Right hindlimb (tissue), 1 donor: ENCODE measurements around the gene NKD1.
"Not testable (repeated sequence)": the region's sequence is repeated elsewhere in the genome, so short reads cannot be mapped to it uniquely, and the experiment has no call there.

Experiments used
- DNase-seq: peaks from one replicate; pipeline ENCODE4 v3.0.0-alpha.2; 2018

The NKD1 gene

DNA sequence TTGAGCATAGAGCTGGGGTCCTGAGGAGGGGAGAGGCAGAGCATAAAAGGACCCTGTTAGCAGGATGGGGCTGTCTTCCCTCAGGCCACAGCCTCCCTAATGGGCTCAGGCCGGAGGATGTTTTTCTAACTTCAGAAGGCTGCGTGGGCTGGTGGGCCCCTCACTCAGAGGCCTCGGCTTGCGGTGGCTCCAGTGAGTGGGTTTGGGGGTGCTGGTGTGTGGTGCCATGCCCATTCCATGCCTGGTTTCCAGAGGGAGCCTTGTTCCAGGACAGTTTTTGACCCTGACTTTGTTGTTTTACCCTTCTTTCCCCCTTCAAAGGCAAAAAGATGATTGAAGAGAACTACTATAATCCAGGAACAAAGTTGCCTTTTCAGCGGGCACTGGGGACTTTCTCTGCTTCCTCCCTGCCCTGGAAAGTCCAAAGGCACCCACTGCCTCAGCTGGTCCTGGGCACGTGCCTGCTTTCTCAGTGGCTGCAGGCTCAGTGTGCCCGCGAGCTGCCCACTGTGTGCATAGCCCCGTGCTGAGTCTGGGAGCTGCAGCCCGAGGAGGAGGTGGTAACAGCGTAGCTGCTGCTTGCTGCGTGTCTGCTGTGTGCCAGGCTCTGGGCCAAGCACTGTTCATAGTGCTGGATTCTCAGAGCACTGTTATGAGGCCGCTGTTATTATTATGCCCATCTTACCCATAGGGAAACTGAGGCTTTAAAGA lies 11.8 kb downstream of the NKD1 start:
- no peak for DNase-seq

DNA sequence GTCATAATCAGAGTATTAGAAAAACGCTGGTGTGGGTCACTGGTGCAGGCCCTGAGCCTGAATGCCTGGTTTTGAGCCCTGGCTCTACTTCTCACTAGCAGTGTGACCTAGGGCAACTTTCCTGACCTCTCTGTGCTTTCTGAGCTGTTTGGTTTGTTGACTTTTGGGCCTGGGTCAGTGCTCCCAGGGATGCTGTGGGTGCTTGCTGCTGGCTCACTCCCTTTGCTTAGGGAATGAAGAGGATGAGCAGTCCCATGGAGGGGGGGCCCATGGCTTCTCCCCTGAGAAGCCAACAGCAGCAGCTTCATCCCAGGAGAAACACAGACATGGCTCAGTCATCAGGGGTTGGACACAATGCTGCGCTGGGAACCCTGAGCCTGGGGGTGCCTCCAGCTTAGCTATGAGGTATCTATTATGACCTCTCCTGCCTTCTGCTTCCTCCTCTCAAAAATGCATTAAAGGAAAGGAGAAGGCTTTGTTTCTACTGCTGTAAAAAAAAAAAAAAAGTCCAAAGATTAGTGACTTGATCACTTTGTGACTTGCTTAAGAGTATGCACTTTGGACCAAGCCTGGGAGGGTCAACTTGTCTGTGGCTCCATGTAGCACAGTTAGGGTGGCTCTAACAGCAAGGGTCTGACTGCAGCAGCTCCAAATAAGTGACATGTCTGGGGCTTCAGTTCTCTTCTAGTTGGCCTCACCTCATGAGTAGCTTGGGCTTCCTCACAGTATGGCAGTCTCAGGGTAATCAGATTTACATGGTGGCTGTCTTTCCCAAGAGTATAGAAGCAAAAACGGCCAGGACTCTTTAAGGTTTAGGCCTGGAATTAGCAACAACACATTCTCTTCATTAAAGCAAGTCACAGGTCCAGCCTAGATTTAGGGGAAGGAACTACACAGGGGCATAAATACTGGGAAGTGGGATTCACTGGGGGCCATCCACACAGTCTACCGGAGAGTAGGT lies 13.0 kb downstream of the NKD1 start:
- no peak for DNase-seq

DNA sequence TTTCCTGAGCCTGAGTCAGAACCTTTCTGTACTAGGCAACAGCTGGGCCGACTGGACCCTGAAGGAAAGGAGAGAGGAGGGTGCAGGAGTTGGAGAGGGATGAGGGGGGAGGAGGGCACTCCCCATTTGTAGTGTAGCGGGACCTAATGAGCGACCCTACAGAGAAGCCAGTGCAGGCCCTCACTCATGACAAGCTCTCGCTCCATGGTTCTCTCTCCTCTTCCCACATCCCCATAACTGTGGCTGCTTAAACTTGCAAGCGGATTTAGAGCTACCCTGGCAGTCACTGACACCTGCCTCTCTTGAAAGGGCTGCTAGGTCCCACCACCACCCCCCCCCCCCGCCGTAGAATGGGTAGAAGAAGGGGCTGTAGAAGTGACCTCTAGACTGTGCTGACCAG lies 14.5 kb downstream of the NKD1 start:
- DNase-seq, result no peak

DNA sequence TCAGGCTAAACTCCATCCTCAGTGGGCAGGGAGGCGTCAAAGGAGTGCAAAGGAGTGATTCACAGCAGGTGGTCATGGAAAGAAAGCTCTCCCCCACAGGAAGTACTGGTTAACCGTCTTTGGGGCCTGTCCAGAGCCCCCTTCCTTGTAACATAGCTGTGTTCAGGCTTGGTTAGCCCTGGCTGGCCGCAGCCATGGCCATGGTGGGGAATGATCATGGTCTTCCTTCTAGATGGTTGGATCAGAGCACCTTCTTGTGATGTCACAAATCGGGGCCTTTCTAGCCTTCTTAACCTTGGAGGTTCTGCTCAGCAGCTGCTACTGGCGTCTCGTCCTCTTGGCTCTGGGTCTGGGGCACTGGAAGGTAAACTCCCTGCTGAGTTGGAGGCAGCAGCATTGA lies 15.8 kb downstream of the NKD1 start:
- no peak for DNase-seq

DNA sequence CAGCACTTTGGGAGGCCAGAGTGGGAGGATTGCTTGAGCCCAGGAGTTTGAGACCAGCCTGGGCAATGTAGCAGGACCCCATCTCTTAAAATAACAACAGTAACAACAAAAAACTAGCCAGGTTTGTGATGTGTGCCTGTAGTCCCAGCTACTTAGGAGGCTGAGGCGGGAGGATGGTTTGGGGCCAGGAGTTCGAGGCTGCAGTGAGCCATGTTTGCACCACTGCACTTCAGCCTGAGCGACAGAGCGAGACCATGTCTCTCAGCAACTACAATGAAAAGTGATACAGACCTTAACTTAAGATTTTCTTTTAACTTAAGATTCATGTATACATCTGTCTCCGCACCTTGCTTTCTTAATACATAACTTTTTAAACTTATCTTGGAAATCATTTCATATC lies 17.2 kb downstream of the NKD1 start:
- DNase-seq, result no peak

DNA sequence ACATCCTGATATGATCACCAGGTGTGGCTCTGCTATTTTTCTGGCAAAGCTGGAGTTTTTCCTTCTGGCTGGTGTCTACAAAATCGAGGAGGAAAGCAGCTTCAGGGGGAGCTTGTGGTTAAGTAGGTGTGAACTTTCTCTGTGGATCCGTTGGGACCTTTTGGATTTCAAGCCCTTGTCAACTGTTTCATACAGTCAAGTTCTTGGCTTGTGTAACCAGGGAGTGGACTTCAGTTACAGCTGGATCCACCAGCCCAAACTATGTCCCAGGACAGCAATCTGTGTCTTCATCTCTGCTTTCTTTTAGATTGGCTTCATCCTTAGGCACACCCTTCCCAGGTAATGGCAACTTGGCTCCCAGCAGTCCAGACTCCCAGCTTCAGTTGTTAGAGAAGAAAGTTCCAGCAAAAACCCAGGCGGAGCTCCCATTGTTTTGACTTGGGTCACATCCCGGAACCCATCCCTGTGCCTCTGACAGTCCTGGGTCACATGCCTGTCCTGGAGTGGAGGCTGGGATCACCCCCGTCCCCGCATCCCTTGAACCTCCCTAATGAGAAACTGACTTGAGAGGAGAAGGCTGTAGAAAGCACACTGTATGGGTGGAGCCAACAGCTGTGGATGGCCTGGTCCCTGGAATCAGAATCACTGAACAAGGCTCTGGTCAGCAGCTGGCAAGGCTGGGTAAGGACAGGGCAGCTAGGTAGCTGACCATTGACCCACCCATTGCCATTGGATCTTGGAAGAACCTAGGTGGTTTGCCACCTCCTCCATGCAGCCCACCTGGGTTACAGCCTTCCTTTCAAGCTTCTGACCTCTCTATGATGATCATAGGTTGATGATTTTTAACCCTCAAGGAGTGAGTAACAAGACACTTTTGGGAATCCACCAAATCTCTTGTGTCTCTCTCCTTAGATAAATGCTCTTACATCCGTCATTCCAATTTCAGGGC lies 18.1 kb downstream of the NKD1 start:
- DNase-seq, result no peak

DNA sequence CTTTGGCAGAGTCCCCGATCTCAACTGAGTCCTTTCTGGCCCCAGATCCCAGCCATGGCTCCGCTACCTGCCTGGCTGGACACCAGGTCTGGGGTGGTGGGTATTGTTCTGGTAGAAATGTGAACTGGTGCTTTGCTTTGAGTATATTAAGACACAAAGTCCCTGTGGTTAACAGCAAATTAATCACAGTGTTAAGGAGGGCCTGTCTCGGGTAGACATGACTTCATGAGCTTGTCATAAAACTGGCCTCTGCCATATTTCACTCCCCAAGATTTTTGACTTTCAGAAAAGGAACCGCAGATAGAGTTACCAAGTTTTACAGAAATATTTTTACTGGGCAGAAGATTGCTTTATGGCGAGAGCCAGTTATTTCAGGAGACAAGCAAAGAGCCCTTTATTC lies 19.5 kb downstream of the NKD1 start:
- no peak for DNase-seq

DNA sequence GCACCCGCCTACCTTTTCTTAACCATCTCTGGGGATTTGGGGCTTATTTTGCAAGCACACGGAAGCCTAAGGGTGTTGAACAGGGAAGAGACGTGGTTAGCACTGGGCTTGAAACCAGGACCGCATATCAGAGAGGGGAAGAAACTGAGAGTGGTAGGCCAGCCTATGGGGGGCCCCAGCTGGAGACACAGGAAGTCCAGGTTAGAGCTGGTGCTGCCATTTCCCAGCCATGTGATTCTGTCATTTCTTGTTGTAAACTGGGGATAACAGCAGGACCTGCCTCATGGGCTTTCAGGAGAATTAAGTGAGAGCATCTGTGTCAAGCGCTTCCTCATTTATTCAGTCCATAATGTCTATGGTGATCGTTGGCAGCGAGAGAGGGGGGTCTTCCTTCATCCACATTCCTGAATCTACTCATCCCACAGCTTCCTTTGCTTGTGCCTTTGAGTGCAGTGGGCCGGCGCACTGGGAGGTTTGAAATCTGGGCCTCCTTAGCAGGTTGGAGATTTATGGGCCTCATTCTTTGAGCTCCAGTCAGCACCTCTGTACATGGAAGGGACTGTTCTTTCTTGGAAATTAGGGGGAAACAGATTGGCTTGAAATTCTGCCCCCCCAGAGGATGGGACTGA lies 20.1 kb downstream of the NKD1 start:
- no peak for DNase-seq

DNA sequence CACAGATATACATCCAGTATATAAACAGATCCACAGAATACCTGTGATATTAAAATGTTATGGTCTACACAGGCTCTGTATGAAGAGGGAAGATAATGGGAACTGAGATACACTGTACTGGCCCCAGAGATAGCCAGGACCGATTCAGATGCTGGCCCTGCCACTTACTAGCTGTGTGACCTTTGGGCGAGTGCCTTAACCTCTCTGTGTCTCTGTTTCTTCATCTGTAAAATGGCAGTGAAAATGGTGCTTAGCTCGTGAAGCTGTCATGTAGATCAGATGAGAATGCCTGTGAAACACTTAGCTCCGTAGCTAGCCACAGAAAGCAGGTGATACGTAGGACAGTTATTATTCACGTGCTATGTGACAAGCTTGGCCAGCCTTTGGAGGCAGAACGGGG lies 22.2 kb downstream of the NKD1 start:
- DNase-seq, result no peak

DNA sequence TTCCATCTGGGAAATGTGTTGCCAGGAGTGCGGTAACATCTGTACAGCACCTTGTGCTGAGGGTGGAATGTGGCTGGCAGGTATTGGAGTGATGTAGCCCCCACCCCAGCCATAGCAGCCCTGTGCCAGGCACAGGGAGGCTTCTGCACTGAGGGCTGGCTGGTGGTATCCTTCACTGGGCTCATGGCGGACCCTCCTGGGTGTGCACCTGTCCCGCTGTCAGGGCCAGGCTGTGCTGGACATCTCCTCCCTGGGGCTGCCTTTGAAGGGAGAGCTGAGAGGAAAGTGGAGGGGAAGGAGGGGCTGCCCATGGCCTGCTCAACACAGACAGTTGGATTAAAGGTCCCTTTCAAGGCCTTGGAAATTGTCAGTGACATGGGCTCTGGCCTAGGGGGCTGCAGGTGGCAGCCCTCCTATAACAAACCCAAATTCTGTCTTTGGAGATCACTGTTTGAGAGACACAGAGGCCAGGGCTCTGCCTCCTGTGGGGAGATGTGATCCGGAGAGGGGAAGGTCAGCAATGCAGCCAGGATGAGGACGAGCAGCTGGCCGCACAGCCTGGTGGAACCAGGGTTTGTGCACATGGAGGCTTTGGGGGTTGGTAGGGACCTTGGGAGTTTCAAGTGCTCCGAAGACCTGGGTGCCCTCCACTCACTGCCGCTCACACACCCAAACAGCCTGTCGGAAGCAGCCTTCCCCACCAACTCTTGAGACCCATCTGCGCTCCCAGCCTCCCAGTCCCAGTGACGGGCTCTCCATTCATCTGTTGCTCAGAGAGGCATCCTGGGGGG lies 22.8 kb downstream of the NKD1 start:
- no peak for DNase-seq

DNA sequence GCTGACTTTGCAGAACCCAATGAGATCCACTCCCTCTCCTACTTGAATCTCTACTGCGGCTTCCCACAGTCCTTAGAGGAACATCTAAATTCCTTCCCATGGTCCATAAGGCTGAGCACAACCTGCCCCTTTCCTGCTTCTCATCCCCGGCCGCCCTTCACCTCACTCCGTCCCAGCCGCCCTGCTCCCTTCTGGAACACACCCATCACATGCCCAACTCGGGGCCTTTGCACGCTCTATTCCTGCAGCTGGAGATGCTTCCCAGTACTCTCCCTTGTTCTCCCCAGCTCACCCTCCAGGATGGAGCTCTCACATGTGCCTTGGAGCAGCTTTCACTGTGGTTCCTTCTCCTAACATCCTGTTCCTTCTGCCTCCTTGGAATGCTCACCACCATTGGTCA lies 23.6 kb downstream of the NKD1 start:
- DNase-seq, result no peak

DNA sequence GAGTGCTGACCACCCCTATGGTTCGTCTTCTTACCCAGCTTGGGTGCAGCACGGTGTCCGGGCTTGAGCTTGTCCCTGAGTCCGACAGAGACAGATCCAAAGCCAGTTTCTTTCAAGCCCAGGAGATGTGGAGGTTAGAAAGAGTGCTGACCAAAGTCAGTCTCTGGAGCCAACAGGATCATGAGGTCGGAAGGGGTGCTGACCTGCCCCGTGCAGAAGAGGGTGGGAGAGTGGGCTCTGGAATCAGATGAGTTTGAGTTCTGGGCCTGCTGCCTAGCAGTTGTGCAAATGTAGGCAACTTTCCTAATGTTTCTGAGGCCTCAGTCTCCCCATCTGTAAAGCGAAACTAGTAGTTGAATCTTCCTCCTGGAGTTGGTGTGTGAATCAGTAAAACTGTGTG lies 24.5 kb downstream of the NKD1 start:
- no peak for DNase-seq

DNA sequence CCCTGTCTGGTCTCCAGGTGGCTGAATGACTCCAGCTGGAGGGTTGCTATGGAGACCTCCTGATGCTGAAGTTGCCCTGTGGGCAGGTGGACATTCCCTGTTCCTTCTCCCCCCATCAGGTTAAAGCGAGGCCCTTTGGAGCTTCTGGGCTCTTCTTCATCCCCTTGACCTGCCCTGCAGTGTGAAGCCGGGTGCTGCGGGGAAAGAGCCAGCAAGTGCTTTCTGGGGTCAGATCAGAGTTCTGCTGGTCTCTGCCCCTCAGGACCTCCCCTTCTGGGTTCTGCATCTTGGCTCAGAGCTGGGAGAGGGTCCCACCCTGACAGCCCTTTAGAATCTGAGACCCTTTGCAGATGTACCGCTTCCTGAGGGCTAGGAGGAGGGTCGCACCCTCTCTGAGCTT lies 25.1 kb downstream of the NKD1 start:
- DNase-seq, result no peak

DNA sequence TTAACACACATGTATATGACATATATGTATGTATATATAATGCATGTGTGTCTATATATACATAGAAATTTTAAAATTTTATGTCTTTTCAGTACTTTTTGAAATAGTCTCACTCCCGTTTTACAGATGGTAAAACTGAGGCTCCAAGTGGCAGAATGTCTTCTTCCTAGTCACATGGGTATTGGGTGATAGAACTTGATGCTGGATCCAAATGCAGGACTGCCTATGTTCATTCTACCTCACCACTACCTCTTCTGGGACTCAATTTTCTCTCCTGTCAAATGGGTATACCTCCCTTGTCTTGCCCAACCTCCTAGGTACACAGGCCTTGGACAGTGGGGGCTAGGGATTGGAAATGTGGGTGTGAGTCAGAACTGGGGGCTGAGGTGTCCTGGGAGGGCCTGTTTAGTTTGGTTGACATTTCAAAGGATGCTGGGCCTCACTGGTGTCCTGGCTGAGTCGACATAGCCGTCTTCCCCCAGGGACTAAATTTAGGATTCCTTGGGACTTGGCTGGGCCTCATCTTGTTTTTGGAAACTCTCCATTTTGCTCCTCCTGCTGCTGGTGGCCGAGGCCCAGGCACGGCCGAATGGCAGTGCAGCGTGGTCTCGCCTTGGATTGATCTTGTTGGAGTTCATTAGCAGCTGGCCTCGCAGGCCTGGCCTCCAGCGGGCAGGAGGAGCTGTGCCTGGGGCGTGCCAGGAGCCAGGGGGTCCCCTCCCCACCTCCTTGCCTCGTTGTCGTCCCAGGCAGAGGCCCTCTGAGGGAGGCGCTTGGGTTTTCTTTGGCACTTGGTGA lies 25.9 kb downstream of the NKD1 start:
- peak; percentile 79 for DNase-seq

DNA sequence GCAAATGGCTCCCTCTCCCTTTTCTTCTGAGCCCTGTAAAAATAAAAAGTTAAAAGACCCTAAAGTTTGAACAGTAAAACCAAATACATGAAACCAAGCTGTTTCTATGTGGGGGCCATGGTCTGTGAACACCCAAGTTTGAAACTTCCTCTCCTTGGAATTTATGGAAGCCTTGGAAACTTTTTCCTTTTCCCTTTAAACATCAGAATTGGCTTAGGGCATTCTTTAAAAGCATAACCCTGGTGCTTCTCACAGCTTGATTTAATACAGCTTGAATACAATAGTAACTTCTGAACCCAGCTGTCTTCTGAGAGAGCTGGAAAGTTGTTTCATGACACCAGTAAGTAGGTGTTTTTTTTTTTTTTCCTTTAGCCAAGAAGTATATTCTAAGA lies 26.5 kb downstream of the NKD1 start:
- no peak for DNase-seq

DNA sequence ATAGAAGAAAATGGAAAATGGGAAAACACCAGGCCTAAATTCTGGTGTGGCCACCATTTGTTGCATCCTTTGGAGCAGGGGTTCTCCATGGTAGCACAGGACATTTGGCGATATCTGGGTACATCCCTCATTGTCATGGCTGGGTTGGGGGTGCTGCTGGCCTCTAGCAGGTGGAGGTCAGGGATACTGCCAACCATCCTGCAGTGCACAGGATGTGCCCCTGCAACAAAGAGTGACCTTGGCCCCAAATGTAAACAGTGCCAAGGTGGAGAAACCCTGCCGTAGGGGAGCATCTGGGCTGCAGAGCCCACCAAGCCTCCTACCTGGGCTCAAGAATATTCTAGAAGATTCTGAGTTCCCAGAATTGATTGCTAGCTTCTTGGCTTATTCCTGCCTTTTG lies 27.5 kb downstream of the NKD1 start:
- DNase-seq, result no peak

DNA sequence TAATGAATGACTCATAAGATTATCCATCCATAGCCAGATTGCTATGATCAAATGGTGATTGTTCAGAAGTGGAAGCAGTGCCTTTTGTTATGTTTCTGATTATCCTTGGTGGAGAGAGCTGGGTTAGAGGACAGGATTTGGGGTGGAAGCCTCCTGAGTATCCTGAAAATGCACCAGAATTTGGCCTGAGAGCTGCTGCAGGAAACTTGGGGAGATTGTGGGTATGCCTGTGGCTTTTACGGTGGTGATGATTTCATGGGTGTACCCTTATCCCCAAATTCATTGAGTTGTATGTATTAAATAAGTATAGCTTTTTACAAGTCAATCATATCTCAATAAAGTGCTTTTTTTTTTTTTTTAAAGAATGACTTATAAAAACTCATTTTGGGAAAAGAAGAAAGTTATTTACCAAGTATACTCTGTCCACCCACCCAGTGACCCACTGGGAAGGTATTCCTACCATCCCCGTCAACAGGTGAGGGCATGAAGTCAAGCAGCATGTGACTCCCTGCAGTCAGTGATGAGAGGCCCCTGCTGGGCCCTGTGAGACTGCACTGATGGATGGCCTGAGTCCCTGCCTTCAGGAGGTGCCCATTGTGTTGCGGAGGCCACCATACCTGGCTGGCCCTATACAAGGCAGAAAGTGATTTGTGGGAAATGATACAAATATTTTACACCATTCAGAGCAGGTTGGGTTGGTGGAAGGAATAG lies 28.4 kb downstream of the NKD1 start:
- DNase-seq, result no peak

DNA sequence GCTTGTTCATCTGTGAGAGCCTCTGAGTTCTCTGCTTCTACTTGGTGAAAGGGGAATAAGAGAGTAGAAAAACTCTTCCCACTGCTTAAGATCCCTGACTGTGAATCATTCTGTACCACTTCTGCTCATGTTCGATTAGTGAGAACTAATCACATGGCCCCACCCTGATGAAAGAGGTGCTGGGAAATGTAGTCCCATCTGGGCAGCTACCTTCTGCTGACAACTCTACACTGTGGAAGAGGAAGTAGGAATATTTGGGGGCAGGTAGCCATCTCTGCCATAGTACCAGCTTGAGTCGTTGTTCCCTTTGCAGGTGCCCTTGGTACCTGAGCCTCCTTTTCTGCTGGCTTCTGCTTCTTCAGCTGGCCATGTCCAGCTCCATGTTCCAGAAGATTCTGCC lies 29.9 kb downstream of the NKD1 start:
- no peak for DNase-seq

DNA sequence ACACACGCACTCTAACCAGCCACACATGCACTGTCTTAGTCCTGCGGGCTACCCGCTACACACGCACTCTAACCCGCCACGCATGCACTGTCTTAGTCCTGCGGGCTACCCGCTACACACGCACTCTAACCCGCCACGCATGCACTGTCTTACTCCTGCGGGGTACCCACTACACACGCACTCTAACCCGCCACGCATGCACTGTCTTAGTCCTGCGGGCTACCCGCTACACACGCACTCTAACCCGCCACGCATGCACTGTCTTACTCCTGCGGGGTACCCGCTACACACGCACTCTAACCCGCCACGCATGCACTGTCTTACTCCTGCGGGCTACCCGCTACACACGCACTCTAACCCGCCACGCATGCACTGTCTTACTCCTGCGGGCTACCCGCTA lies 31.2 kb downstream of the NKD1 start:
- not testable (repeated sequence) for DNase-seq

DNA sequence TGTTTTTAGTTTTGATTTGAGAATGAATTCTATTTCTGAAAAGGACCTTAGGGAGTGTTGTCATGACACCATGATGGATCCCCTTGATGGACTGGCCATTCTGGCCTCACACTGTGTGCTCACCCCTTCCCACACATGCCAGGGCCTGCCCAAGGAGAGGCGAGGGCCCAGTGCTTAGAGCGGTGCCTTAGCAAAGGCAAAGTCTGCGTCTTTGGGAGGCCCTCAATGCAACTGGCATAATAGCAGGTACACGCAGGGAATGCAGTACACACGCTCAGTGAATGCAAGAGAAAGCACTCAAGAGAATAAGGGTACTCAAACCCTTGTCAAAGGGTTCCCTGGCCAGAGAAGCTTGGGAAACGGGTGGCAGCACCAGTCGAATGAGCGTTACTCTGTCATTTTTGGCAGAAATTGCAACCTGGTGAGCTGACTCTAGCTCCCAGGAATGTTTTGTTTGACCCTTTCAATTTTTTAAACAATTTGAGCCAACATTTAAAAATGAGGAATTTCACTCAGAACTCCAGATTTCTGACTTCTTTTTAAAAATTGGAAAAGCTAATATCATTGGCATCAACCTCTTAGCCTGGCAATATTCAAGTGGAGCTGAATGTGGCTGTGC lies 32.1 kb downstream of the NKD1 start:
- no peak for DNase-seq
